Astrocyte of the cerebellum (primary cell): ENCODE results near the gene DNAJA2.

Experiments
- DNase-seq: peaks from one replicate; pipeline ENCODE4 v3.0.0-alpha.2; 2011; ENCODE audit warnings: low read depth
- H3K4me3 ChIP-seq: 2 replicates; pipeline ENCODE4 v1.5.1; 2011; ENCODE audit warnings: mild to moderate bottlenecking, low read depth, low read length, moderate library complexity
- CTCF ChIP-seq: IDR thresholded peaks from 2 replicates; pipeline ENCODE4 v1.5.1; 2012; ENCODE audit warnings: low read length, low read depth, moderate library complexity, mild to moderate bottlenecking; ENCODE audit errors: missing control alignments
- in situ Hi-C: cut with HindIII; loops from 2 replicates; pipeline ENCODE4 v1.10.0; 2017; ENCODE audit warnings: low sequenced_read_pairs

DNAJA2 gene

DNA sequence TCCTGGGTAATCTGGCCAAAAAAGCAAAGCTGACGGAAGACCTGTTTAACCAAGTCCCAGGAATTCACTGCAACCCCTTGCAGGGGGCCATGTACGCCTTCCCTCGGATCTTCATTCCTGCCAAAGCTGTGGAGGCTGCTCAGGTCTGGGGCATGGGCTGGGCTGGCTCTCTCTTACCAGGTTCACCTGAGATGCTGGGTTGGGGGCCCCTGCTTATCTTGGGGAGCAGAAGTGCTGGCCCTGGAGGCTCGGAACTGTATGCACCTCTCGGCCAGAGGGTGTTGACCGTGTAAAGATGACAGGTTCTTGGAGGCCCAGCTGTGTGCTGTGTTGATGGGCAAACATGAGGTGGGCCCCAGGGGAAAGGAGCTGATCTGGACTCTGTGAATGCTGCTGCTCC, 49.1 kb downstream of the DNAJA2 start:
- no peak for TF ChIP-seq CTCF
- no peak for DNase-seq
- in situ Hi-C loops, result no loop called here
- H3K4me3 ChIP-seq, result no peak overlapping the region

DNA sequence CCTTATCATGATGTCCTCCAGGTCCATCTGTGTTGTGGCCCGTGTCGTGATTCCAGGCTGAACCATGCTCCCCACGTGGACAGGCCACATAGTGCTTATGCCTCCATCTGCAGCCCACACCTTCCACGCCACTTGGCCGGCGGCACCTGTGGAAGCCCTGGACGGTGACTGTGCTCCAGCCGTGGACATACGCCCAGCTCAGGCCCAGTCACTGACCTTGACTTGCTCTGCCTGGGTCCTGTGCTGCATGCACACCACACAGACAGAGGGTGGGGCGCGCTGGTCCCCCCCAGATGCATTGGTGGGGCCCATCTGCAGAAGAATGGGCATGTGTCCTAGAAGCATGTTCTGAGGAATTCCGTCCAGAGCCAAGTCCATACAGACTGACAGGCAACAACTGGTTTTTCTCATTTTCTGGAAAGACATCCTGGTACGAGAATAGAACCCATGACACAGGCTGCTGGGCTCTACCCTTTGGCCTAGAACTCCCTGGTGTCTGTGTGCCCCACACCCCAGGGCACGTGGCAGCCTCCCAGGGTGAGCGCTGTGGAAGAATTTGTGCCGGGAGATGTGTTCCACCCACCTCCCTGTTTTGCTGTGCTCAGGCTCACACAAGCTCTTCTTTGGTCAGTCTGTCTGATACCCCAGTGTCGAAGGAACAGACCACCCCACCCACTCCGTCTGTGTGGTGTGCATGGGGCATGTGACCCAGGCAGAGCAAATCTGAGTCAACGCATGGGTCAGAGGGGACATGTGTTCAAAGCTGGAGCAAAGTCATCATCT, 49.8 kb downstream of the DNAJA2 start:
- in situ Hi-C loops, result no loop called here
- no peak for DNase-seq
- TF ChIP-seq CTCF, result no peak
- no peak overlapping the region for H3K4me3 ChIP-seq

DNA sequence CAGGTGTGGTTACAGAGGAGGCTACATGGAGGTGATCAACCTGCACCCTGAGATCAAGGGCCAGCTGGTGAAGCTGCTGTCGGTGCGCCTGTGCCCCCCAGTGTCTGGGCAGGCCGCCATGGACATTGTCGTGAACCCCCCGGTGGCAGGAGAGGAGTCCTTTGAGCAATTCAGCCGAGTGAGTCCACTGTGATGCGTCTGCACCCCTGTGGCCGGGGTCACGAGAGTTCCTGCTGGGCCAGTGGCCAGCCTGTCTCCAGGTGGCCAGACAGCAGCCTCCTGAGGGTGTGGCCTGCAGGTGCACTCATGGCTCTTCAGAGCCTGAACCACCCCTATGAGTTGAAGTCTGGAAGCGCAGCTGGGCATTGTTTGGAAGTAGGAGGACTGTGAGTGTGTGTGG, 51.2 kb downstream of the DNAJA2 start:
- DNase-seq, result no peak
- in situ Hi-C loops, result no loop called here
- H3K4me3 ChIP-seq, result no peak overlapping the region
- no peak for TF ChIP-seq CTCF

DNA sequence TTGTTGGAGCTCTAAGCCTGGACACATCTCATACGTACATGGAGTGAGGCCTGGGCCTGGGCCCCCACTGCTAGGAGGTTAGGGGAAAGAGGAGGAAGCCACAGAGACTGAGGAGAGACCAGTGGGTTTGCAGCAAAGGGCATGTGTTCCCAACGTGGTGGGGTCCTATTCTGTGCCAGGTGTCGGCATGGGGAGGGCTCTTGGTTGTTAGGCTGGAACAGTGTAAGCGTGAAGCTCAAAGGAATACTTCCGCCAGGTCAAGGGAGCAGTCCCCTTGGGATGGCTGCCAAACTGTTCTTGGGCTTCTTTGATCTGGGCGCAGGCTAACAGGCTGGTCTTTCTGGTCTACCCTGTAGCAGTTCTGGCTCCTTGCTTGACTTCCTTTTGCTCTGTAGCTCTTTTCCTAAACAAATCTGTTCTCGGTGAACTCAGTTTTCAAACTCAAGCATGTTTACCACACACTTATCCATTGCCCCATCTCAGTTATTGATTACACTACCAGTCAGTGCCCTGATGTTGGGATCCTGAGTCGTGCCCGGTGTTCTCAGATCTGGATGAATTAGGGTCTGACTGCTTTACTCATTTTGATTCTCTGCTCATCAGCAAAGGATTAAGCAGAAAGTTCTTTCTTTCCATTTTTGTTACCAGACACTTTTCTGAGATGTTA, 52.9 kb downstream of the DNAJA2 start:
- H3K4me3 ChIP-seq, result no peak overlapping the region
- TF ChIP-seq CTCF, result no peak
- in situ Hi-C loops, result no loop called here
- no peak for DNase-seq

- no peak overlapping the region for H3K4me3 ChIP-seq
- DNase-seq, result no peak
Measured at GRCh38 chr16:46918905-46919792, 54.3 kb downstream of the DNAJA2 start.

More at GRCh38 chr16:46918905-46919792, 54.3 kb downstream of the DNAJA2 start:
- in situ Hi-C loops, result no loop called here
- TF ChIP-seq CTCF, result no peak
